Hematopoietic multipotent progenitor cell treated with erythropoietin and hydrocortisone succinate and interleukin-3 and kit ligand, for 17 days (in vitro differentiated cells): ENCODE measurements around the gene ATG12.
"Not testable (repeated sequence)": the region's sequence is repeated elsewhere in the genome, so short reads cannot be mapped to it uniquely, and the experiment has no call there.

ENCODE experiments used
- DNase-seq: peaks from one replicate; pipeline ENCODE4 v3.0.0-alpha.2; 2015; ENCODE audit warnings: low spot score

Gene ATG12

GRCh38 chr5:115842089-115842935, 947 bp upstream of the ATG12 start:
- peak; percentile 42 for DNase-seq

DNA sequence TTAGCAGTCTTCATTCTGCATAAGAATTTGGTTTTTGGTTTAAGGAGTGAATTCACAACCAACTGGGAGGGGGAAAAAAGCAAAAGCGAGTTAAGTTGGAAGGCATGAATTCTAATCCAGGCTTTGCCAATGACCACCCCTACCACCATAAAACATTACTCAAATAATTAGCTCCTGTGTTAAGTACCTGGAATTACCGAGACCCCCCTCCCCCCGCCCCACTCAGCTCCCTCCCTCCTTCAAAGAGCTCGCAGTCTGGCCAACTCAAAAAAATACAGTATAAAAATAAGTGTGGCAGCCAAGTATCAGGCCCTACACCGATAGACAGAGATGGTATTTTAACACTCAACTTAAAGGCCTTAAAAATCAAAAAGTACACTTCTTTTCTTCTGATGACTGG, 492 bp downstream of the ATG12 start:
- DNase-seq = peak; percentile 27

DNA sequence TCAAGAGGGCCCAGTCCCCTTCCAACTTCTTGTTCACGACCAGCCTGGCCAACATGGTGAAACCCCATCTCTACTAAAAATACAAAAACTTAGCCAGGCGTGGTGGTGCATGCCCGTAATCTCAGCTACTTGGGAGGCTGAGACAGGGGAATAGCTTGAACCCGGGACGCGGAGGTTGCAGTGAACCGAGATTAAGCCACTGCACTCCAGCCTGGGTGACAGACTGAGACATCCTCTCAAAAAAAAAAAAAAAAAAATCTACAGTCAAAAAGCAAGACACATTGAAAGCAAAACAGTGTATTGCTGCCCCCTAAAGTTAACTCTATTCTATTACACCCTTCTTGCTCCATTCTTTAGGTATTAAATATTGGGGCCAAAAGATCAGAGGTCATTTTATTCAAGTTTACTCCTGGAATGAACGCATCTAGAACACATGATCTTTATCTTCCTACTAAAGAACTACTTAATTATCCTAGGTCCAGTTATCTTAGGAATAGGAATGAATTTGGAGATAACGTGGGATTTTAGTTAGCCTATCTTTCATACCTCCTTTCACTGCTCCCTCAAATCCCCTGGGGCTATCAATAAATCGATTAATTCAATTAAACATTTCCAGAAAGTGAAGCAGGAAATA, 2.4 kb downstream of the ATG12 start:
- DNase-seq = peak; percentile 74

GRCh38 chr5:115835481-115835880, 5.9 kb downstream of the ATG12 start:
- no peak for DNase-seq

DNA sequence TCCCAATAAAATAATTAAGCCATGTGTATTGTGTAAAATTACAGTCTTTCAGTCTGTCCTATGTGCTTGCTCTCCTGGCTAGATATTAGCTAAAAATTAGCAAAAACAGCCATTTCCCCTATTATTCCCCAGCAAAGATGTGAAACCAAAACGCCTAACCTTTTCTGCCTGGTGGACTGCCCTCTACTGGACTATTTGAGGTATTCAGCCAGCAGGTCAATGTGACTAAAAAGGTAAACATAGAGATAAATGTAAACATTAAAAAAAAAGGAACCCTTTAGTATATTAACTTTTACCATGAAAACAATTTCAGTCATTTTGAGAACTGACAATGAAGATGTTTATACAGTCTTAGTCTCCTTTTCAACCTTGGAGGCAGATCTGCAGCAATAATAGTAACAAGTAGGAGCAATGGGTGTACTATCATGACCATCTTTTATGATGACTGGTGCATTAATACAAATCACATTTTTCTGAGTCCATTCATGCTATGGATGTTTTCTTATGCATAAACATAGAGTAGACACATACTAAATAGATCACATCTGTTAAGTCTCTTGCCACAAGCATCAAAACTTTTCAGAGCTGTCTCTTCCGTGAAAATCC, 10.1 kb downstream of the ATG12 start:
- peak; percentile 76 for DNase-seq

DNA sequence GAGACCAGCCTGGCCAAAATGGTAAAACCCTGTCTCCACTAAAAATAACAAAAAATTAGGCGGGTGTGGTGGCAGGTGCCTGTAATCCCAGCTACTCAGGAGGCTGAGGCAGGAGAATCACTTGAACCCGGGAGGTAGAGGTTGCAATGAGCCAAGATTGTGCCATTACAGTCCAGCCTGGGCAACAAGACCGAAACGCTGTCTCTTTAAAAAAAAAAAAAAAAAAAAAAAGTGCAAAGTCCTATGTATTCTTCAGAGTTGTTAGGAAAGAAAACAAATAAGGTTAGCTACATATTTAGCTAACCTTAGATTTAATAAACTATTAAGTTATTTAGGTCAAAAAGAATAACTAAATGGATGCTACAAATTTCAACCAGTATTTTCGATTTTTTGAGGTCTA, 11.5 kb downstream of the ATG12 start:
- no peak for DNase-seq

GRCh38 chr5:115825948-115826347, 15.4 kb downstream of the ATG12 start:
- DNase-seq = no peak

DNA sequence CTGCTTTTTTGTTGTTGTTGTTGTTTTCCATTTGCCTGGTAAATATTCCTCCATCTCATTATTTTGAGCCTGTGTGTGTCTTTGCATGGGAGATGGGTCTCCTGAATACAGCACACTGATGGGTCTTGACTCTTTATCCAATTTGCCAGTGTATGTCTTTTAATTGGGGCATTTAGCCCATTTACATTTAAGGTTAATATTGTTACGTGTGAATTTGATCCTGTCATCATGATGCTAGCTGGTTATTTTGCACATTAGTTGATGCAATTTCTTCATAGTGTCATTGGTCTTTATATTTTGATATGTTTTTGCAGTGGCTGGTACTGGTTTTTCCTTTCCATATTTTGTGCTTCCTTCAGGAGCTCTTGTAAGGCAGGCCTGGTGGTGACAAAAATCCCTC, 16.4 kb downstream of the ATG12 start:
- not testable (repeated sequence) for DNase-seq

DNA sequence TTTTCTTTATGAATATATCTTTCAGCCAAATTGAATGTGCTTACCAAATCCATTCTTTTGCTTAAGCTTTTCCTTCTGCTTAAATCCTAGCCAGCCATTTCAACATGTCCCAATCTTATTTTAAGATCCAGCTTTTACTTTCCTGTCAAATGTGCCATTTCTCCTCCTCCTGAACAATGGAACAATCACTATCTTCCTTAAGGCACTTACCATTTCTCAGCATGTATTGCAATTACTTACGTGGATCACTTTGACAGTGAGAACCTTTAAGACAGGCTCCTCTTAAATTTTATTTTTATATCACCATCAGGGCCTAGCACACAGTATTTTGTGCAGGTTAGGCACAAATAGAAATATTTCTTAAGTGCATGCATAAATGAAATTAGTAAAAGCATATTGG, 20.5 kb downstream of the ATG12 start:
- no peak for DNase-seq

DNA sequence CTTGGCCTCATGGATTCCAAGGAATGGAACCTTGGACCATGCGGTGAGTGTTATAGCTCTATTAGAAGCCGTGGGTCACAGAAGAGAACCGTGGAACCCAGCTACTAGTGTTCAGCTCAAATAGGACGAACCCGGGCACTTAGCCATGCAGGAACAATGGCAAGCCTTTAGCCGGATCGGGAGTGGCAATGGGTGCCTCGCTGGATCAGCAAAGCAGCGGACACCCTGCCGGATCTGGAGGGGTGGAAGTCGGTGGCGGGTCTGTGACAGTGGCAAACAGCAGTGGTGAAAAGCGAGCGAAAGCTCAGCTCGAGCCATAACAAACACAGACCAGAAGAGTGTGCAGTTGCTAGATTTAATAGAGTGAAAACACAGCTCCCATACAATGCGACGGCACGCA, 22.5 kb downstream of the ATG12 start:
- no peak for DNase-seq

GRCh38 chr5:115817386-115817785, 24.0 kb downstream of the ATG12 start:
- DNase-seq = no peak

DNA sequence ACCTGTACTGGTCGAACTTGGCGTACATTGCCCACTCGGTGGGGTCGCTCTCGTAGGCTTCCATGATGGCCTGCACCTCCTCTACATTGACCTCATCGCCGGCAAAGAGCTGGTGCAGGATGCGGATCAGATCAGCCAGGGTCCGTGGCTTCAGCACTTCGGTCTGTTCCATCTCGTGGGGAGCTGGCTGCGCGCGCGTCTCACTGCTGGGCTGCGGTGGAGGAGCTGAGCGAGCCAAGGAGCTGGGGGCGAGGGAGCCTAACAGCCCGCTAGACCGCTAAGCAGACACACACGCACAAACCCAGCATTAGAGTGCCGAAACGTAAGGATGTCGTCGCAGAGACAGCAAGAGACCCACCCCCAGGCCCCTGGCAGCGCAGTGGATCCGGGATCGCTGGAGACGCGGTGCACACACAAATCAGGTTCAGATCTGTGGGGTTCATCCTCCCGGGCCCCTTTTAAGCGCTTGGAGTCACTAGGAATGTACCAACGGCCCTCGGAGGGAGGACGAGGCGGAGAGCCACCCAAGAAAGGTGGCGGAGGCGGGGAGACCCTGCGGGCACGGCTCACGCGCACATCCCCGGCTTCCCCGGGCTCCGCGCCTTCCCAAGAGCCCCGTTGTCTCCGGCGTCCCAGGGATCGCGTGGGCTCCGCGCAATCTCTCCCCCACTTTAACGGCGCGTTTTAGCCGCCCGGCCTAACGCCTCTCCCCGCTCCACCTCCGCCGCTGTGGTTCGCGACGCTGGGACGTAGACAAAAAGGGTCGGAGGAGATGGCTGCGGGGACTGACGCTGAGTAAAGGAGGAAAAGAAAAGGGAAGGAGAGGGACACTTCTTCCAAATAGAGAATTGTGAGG, 24.9 kb downstream of the ATG12 start, which contains the start of gene CDO1:
TSS of gene CDO1 (minus strand) at position 434 of the 856 bp plus-strand sequence. CDS start at position 172, 262 bp downstream.
- no peak for DNase-seq

GRCh38 chr5:115815693-115816225, 25.6 kb downstream of the ATG12 start:
- no peak for DNase-seq

- no peak for DNase-seq
Measured at GRCh38 chr5:115815006-115815692, 26.2 kb downstream of the ATG12 start.

GRCh38 chr5:115813719-115814118, 27.6 kb downstream of the ATG12 start:
- DNase-seq = no peak

DNA sequence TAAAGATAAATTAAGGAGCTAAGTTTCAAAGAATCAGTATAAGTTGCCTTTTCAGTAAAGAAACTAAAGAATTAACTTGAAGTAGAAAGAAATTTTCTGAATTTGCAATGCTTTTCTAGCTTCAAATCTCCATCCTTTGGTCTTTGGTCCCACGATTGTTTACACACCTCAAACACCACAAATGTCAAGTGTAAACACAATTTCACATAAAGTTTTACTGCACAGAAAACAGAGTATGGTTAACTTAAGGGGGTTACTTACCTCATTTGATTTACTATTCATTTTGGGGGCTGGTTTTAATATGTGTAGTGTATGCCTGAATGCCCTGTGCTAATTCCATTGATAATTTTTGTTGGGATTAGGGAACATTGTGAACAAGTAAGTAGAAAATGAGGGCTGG, 29.0 kb downstream of the ATG12 start:
- DNase-seq = no peak

DNA sequence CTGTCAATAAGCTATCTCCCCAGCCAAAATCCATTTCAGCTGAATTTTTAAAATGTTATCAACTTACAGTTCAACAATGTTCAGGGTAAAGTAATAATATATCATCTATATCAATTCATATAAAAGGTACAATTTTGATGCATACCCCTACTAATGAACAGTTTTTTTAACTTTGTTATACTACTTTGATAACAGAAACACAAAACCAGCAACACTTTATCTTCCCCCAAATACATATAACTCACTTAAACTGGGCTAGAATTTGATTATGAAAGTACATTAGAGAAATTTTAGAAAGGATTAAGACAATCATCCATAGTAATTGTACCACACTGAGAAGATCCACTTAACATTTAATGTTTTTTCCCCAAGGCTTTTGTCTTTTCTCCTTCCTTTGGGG, 30.0 kb downstream of the ATG12 start:
- no peak for DNase-seq

DNA sequence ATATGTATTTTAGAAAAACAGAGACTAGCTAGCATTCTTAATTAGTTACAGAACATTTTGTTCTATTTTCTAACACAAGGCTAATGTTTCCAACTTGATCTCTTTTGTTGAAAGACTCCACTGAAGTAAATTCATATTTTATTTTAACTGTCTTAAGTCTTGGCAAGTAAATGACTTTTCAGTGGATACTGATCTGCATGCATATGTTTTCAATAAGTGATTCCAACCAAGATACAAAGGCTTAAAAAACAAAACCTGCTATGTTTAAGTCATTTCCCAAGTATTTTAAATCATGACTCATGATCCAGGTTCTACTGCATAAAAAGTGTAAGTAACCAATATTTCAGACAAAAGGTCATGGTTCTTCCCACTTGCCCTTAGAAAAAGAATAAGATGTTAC, 30.6 kb downstream of the ATG12 start:
- no peak for DNase-seq

- DNase-seq = no peak
Measured at GRCh38 chr5:115809946-115810345, 31.4 kb downstream of the ATG12 start.

- not testable (repeated sequence) for DNase-seq
Measured at GRCh38 chr5:115808066-115808465, 33.3 kb downstream of the ATG12 start.

GRCh38 chr5:115807654-115808052, 33.7 kb downstream of the ATG12 start:
- DNase-seq = no peak
